HG02571 (cell line): Measurements from ENCODE around the gene JAG2.

Experiments
- ATAC-seq: cut with Tn5 transposase; IDR thresholded peaks from one replicate; pipeline ENCODE4 v1.9.1; 2021; ENCODE audit warnings: mild to moderate bottlenecking, moderate library complexity; ENCODE audit not compliant: unreplicated experiment

JAG2 gene

DNA sequence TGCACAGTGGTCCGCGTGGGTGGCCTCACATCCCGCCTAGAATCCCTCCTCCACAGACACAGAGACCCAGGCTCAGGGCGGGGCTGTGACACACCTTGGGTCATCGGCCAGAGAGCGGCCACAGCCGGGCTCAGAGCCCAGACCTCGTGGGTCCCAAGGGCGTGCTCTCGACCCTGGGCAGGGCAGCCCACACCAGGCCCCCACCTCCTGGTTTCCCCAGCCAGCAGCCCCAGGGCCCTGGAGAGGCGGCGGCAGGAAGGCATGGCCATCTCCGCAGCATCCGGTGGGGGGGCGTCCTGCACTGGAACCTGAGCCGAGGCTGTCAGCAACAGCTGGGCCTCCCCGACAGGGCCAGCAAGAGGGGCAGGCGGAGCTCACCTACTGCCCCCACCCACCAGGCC lies 15.2 kb downstream of the JAG2 start:
- no peak for ATAC-seq

DNA sequence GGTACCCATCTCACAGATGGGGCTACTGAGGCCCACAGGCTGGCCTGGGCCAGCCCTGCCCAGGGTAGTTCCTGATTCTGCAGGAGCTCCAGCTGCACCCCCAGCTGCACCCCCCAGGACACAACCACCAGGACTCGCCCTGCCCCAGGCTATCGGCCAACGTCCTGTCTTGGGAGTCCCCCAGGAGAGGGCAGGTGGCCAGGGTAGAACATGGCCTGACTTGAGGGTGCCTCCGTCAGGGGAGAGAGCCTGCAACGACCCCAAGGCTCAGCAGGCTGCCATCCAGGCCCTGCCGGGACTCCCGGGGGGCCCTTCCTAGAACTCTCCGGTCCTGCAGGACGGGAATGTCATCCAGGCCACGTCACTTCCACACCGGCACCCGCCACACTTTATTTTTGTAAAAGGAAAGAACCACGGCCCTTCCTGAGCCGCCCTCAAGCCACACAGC lies 15.8 kb downstream of the JAG2 start:
- no peak for ATAC-seq

DNA sequence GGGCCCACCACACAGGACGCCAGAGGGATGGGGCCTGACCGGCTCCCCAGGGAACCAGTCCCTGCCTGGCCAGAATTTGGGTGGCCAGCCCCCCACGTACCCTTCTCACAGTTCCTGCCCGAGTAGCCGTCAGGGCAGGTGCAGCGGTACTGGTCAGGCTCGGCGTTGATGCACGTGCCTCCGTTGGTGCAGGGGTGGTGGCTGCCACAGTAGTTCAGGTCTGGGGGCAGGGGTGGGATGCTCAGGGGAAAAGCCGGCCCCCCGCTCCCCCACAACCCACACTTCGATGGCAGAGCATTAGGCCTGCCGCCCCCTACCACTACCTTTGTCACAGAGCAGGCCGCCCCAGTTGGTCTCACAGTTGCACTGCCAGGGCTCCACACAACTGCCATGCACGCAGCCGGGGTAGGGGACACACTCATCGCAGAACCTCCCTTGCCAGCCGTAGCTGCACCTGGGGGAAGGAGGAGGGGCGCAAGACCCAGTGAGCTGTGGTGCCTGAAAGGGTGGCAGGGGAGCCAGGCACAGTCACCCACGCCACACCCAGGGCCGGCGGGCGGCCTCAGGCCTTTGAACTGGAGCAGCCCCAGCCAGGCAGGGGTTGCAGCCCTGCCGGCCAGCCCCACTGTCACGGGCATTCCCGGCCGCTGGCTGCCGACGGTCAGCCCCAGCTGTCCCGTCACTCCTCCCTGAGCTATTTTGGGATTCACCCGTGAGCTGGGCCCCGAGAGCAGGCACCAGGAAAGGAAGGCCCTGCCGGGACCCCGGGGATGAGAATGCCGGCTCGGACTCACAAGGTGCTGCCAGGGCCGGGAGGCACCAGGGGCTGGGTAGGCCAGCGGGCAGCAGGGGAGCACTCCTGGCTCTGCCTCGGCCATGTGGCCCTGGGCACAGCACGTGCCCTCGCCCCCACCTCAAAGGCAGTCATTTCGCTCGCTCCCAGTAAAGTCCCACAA lies 16.5 kb downstream of the JAG2 start:
- no peak for ATAC-seq

DNA sequence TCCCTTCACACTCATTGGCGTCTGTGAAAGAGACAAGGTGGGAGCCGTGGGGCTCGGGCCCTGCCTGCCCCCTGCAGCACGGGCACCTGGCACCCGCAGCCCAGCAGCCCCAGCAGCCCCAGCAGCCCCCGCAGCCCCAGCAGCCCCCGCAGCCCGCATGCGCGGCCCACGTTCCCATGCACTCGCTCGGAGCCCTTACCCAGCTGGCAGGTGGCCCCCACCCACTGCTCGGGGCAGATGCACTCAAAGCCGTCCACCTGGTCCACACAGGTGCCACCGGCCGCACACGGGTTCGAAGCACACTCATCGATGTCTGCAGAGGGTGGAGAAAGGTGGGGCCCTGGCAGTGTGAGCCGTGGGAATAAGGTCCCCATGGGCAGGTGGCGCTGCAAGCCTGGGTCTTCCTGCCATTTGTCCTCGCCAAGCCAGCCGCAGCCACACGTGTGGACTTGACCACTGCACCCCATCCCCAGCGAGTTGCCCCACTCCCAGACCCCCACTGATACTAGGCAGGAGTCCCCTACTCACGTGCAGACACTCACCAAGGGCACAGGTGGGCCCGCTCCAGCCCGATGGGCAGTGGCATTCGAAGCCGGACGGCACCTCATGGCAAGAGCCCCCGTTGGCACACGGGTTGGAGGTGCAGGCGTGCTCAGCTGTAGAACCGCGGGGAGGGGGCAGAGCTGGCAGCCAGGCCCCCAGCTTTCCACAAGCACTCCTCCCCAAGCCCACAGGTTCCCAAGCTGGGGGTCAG lies 17.3 kb downstream of the JAG2 start:
- ATAC-seq: no peak

DNA sequence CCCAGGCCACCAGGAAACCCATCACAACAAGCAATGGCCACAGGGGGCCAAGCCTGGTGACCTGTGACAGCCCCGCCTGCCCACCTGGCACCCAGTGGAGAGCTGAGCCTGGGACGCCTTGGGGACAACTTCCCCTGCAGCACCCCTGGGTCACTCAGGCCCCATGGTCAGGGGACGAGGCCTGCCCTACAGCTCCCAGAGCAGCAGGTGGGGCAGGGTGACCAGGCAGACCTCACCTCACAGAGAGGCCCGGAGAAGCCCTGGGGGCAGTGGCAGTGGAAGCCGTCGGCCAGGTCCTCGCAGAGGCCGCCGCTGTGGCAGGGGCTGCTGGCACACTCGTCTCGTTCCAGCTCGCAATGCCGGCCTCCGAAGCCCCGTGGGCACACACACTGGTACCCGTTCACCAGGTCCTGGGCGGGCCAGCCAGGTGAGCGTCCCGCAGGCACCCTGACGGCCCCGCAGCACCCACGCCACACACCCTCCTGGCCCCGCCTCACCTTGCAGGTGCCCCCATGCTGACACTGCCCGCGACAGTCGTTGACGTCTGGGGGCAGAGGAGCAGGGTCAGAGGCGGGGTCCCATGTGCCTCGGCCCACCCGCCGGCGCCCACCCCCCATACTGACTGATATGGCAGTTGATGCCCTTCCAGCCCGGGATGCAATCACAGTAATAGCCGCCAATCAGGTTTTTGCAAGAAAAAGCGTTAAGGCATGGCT lies 18.1 kb downstream of the JAG2 start:
- ATAC-seq: no peak

DNA sequence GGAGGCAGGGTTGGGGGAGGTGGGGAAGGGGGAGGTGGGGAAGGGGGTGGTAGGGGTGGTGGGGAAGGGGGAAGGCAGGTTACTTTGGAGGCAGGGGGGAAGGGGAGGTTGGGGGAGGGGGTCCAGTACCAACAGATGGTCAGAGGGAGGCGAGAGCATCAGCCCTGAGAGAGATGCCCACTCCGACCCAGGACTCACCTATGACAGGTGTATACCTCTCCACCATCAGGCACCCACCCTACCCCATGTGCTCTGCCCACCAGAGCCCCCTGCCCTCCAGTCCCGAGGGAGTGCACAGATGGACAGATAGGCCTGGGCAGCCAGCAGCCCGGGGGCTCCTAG lies 18.6 kb downstream of the JAG2 start:
- ATAC-seq: no peak

DNA sequence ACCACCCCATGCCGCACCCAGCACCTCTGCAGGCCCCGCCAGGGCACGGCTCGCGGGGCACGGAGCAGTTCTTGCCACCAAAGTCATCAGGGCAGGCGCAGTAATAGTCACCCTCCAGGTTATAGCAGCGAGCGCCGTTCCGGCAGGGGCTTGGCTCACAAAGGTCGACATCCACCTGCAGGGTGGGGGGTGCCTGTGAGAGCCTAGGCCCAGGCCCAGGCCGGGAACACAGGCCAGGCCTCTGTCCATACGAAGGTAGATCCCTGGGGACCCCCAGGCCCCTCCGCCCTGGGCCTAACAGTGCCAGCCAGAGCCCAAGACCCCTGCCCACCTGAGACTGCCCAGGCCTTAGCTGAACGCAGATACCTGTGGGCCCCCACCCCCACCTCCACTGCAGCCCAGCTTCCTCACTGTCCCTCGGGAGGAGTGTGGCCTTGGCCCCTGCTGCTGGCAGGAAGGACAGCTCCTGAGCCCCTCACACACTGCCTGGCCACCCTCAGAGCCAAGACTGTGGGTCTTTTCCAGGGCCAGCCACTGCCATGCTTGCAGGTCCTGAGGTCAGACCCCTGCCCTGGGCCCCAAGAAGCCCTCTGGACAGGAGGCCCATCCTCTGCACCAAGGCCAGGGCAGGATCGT lies 19.3 kb downstream of the JAG2 start:
- ATAC-seq: no peak

DNA sequence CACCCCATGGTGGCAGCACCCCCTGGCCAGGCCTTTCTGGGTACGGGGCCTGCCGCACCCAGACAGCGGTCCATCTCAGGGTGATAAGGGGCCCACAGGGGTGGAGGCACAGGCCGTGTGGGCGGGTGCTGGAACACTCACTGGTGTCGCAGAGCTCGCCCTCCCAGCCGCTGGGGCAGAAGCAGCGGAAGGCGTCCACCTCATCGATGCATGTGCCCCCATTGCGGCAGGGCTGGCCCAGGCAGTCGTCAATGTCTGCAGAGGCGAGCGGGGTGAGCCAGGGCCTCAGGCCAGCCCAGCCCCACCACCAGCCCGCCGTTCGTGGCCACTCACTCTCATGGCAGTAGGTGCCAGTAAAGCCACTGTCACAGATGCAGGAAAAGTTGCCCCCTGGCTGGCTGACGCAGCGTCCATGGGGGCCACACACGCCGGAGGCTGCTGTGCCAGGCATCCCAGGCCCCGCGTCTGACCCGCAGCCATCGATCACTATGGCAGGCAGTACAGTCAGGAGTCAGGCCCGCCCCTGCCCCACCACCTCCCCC lies 19.9 kb downstream of the JAG2 start:
- no peak for ATAC-seq

DNA sequence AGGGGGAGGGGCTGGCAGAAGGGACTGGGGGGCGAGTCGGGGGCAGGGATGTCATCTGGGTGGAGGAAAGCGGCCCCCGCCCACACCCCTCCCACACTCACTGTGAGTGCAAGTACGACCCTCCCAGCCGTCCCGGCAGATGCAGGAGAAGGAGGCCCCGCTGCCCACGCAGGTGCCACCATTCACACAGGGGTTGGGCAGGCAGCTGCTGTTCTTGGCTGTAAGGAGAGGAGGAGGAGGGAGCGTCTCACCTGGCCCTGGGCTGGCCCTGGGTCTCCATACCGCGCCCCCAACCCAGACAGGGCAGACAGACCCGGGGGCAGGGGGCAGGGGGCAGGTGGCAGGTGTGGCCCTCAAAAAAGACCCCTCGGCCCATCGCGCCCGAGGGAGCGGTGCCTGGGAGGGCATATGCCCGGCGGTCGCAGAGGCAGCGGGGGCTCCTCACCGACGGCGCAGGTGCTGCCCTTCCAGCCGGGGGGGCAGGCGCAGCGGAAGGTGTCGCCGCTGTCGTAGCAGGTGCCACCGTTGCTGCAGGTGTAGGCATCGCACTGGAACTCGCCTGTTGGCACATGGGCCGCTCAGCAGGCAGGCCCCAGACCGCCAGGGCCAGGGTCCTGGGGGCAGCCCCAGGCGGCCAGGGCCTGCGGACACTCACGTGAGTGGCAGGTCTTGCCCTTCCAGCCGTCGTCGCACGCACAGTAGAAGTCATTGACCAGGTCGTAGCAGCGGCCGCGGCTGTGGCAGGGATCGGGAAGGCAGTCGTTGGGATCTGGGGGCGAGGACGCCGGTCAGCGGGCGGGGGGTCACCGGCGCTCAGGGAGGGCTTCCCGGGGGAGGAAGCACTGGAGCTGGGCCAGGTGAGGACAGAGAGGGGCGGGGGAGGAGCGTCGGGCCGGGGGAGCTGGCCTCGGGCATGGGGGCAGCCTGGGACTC lies 20.6 kb downstream of the JAG2 start:
- ATAC-seq: no peak

DNA sequence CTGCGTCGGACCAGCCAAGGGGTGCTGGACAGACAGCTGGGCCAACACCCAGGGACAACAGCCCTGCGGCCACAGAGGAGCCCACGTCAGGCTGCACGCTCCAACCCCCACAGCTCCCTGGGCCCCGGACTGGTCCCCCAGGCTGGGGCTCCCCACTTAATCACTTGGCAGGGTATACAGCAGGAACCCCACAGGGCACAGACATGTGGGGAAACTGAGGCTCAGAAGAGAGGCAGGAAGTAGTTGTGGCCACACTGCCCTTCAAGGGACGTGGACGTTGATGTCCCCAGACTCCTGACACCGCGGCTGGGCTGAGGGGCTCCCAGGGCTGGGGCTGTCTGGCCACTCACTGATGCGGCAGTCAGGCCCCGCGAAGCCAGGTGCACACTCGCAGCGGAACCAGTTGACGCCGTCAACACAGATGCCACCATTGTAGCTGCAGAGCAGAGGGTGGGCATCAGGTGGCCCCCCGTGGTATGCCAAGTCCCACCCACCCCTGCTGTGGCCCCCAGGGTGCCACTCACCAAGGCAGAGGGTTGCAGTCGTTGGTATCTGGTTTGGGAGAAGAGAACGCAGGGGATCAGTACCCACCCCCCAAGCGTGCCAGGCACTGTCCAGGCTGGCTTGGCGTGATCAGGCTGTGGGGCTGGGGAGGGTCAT lies 21.5 kb downstream of the JAG2 start:
- no peak for ATAC-seq

DNA sequence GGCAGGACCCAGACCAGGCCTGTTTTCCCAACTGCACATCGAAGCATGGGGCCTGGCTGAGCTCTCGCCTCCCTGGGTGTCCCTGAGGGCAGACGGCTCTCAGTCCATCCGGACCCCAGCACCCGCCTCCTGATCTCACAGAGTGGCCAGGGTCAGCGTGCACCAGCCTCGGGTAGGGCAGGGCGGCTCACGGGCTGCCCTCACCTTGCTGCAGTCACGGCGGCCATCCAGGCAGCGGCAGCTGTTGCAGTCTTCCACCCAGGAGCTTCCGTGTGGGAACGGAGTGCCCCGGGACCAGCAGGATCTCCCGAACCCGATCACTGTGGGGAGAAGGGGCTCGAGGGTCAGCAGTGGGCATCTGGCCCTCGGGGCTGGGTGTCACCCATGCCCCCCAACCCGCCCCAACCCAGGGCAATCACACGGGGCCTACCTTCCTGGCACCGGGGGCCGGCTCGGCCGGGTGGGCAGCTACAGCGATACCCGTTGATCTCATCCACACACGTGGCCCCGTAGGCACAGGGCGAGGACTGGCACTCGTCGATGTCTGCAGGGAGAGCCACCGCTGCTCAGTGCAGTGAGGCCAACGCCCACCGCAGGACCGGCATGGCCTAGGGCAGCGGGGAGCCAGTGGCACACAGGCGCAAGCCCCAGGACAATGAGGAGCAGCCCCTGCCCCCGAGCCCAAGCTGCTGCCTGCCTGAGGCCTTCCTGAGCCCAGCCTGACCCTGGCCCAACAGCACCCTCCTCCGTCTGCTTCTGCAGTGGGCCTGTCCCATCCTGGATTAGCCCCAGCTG lies 22.2 kb downstream of the JAG2 start:
- ATAC-seq: no peak

DNA sequence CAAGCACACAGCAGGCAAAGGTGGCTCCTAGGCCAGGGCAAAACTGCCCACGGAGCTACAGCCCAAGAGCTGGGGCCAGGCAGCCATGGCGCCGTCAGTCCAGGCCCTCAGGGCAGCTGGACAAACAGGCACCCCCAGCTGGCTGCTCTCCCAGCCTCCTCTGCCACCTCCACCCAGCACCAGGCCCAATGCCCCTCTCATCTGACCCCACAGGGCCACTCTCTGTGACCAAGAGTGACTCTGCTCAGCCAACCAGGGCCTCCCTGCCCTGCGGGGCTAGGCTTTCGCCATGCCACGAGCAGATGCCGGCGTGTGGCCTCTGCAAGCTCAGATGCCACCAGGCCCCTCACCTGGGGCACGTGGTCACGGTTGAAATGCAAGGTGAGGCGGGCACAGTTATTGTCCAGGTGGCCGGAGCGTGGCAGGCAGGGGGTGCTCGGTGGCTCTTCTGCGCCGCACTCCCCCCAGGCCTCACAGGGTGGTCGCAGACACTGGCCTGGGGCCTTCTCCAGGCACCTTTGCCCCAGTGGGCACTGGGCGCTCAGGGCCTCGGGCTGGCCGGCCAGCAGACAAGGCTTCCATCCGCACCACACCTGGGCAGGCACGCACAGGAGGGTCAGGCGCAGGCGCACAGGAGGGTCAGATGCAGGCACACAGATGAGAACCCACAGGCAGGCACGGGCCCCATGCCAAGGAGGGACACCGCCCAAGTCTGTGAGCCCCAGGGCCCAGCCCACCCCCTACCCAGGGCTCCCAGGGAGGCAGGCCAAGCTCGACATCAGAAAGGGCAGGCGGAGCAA lies 23.0 kb downstream of the JAG2 start:
- ATAC-seq: no peak

DNA sequence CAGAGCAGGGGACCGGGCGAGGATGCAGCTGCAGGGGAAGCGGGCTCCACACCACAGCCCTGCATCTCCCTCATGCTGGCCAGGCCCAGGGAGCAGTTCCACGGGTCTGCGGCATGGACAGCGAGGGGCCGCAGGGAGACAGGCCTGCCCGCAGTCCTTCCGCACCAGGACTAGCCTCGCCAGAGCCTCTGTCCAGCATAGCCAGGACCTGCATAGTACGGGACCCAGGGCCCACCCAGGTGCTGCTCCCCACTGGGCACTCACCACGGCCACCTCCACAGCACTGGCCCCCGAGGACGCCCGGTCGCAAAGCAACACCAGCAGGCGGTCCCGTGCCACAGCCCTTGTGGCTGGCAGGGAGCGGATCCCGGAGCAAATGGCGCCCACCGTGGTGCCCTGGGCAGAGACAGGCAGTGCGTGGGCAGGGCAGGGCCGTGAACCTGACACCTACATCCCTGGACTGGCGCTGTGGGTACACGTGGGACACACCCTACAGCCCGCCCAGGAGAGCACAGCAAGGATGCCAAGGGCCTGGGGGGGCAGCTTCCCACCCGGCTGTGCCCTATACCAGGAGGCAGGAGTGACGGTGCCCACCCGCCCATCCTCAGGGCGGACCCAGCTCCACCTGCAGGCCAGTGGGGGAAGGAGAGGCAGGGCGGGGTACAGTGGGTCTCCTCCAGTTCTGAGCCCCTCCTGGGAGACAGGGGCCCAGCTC lies 23.8 kb downstream of the JAG2 start:
- ATAC-seq: no peak

DNA sequence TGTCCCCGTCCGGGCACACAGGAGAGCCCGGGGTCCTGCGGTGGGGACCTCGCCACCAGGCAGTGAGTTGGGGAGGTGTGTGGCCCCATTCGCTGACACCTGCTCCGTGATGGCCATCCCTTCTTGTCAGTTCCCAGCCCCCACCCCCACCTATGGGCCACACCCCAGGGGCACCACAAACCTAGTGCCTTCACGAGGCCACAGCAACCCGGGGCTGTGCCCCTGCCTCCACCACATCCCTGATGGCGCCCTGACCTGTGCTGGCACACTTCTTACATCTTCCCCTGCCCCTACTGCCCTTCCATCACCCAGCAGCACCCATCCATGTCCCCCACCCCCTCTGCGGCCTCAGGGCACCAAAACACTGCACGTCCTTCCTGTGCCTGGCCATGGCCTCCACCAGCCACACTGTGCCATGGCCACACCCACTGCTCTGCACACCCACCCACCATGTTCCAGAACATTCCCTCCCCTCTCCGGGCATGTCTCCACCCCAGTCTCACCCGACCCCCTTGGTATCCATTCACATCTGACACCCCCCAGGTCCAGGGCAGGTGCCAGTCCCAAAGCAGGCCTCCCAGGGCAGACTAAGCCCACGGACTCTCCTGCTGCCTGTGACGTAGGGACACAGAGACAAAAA lies 24.4 kb downstream of the JAG2 start:
- ATAC-seq: no peak

DNA sequence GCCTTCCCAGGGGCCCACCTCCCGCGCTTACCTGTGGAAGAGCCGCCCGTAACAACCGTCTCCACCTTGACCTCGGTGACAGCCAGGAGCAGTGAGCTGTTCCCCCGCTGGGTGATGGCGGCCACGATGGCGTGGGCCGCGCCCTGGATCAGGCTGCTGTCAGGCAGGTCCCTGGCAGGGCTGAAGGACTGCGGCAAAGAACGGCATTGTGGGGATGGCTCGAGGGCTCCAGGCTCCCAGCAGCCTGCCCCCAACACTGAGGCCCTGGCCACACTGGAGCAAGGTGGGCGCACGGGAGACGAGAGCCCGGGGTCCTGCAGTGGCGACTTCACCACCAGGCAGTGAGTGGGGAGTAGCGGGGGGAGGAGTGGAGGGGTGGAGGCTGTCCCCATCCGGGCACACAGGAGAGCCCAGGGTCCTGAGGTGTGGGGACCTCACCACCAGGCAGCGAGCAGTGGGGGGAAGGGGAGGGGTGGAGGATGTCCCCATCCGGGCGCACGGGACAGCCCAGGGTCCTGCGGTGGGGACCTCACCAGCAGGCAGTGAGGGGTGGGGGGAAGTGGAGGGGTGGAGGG lies 25.0 kb downstream of the JAG2 start:
- ATAC-seq: no peak
